ENCODE measurements around the gene VAT1.

- TF ChIP-seq CTCF (IDR thresholded peaks at IDR 0.05; ENCODE audit: borderline replicate concordance, extremely low read depth, low read length, poor library complexity, severe bottlenecking) (no peak), EZH2 (IDR thresholded peaks at IDR 0.05; ENCODE audit: borderline replicate concordance, low read depth, low read length, severe bottlenecking) (no peak)
Observed at GRCh38 chr17:43042025-43042628, 19.9 kb upstream of the VAT1 start.
